ENCODE measurements around the gene UGT1A4.

Gene UGT1A4

DNA sequence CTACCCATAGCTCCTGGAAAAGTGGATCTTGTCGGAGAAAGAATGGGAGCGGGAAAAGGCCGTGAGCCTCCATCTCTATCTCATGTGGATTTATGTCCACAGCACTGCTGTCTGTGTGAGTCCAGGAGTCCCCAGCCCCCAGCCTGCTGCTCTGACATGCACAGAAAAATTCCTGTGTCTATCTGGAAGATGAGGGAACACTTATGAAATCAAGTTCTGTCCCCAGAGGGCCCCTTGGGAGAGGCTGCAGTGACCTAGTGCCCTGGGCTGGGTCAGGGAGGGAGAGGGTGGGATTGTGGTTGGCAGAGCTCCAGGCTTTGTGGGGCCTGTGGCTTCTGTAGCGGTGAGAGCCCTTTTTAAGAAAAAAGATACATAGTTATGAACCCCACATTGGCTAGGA lies 98.2 kb downstream of the UGT1A4 start:
- Mint-ChIP-seq H3K4me3 (no peak overlapping the region), H3K9me3 (no peaks in the 10 kb centered on the region), H3K36me3 (ENCODE audit: low read depth) (no peaks in the 10 kb centered on the region), H3K4me1 (ENCODE audit: low read depth) (no peaks in the 10 kb centered on the region), H3K27me3 (peaks cover 4% of the 10 kb centered on the region), H3K27ac (no peak overlapping the region)

DNA sequence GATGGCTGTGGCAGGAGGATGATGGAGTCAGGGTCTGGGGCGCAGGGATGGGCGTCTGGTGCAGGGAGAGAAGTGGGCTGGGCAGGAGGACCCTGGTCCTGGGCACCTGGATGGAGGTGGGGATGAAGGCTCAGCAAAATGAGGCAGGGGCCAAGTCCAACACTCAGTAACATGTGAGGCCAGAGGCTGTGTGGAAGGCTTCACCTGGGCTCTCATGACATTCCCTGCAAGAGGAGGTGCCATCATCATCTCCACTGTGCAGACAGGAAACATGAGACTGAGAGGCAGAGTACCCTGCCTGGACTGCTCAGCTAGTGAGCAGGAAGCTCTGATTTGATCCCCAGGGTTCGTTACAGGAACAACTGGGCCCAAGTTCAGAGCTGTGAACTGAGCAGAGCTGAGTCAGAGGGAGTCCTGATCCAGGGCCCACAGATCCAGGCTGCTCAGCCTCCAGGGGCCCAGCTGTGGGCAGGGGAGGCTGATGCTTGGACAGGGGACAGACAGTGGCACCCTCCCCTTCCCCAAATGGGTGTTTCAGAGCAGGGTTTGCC lies 98.9 kb downstream of the UGT1A4 start:
- H3K4me3 Mint-ChIP-seq = no peak overlapping the region
- peaks cover 4% of the 10 kb centered on the region for H3K27me3 Mint-ChIP-seq
- H3K36me3 Mint-ChIP-seq (ENCODE audit: low read depth) = no peaks in the 10 kb centered on the region
- H3K27ac Mint-ChIP-seq = no peak overlapping the region
- no peaks in the 10 kb centered on the region for H3K4me1 Mint-ChIP-seq (ENCODE audit: low read depth)
- no peaks in the 10 kb centered on the region for H3K9me3 Mint-ChIP-seq

DNA sequence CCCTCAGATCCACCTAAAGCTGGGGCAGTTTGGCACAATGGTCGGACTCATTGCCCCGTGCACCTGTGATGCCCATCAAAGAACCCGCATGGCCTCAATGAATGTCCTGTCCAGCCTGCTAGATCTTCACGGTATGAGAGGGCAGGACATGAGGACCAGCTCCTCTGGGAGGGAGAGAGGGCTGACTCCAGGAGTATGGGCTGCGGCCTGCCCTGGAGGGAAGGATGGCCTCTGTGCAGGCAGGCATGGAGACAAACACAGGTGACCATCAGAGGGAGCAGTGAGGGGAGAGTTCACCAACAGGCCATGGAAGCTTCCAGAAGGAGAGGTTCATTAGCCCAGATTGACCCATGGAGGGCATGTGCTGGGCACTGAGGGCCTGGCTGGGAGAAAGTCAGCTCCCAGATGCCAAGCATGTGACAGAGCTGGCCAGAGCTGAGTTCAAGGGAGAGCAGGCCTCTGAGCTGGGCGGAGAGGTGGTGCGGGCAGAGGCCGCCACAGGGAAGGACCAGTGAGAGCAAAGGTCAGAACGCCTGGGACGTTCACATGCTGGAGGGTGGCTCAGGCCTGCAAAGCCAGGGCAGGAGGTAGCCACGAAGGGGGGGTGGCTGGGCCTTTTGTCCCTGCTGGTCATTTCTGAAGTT lies 99.6 kb downstream of the UGT1A4 start:
- Mint-ChIP-seq H3K4me3 (no peak overlapping the region), H3K9me3 (no peaks in the 10 kb centered on the region), H3K27me3 (peaks cover 4% of the 10 kb centered on the region), H3K4me1 (ENCODE audit: low read depth) (no peaks in the 10 kb centered on the region), H3K27ac (no peak overlapping the region), H3K36me3 (ENCODE audit: low read depth) (no peaks in the 10 kb centered on the region)

DNA sequence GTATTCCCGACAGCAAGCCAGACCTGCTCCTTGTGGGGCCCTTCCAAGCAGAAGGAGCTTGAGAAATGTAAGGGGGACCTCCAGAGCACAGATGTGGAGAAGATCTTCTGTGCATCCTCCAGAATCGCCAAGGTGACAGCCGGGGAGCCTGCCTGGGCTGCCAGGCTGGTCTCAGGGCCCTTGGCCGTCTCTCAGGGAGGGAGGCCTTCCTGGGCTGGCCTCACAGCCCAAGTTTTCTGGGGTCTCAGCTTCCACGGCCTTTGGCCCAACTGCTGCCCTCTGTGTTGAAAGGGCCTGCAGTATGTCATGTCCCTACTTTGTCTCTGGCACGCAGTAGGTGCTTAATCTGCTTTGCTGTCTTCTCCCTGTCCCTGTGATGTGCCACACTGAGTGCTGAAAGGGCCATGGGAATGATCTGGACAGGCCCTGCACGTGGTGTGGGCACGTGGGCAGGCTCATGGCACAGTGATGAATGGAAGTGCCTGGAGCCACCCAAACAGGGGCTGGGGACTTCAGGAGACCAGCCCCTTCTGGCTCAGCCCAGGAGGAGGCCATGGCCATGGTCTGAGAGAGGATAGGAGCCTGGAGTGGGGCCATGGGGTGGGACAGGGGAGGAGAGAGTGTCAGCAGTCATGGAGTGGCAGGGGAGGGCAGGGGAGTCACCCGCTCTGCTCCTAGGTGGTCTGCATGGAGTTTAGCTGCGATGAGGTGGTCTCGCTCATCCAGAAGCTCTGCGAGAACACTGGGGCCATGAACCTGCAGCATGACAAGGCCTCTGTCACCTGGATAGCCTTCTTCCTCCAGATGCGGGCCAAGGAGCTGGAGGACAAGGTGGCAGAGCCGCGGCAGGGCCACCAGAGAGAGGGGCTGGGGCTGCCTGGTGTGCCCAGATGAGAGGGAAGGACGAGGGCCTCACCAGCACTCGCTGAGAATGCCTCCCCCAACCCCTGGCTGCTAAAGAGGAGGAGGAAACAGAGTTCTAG lies 100.4 kb downstream of the UGT1A4 start:
- Mint-ChIP-seq H3K36me3 (ENCODE audit: low read depth) (no peaks in the 10 kb centered on the region), H3K27me3 (peaks cover 4% of the 10 kb centered on the region), H3K9me3 (no peaks in the 10 kb centered on the region), H3K4me3 (no peak overlapping the region), H3K4me1 (ENCODE audit: low read depth) (no peaks in the 10 kb centered on the region), H3K27ac (no peak overlapping the region)

DNA sequence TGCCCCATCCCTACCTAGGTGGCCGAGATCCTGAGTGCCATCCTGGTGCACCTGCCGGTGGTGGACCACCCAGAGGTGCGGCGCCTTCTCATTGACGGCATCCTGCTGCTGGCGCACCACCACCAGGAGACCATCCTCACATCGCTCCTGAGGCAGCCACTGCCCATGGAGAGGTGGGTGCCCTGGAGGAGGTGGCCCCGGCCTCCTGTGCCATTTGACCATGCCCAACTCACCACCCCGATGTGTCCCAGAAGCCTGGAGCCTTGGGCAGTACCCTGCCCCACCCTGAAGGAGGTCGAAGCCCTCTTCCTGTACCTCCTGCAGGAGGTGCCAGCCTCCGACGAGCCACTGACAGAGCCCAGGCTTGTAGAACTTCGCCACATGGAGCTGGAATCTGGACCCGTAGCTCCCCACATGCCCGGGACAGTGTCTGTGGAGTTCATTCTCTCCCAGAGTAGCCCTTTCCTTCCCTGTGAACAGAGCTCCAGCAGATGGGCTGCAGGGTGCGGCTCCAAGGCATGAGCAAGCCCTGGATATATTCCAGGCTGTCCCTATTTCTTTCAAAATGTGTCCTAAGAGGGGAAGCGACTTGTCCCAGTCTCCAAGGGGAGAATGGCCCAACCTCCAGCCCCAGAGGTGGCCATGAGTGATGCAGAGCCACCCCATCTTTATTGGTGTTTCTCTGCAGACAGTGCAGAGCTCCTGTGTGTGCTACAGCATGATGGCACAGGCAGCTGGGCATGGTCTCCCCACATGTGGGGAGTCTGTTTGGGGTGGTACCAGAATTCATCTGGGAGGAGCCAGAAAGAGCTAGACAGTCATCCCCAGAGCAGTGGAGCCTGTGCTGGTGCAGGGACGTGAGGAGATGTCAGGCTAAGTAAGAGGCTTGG lies 101.6 kb downstream of the UGT1A4 start:
- no peaks in the 10 kb centered on the region for H3K4me1 Mint-ChIP-seq (ENCODE audit: low read depth)

DNA sequence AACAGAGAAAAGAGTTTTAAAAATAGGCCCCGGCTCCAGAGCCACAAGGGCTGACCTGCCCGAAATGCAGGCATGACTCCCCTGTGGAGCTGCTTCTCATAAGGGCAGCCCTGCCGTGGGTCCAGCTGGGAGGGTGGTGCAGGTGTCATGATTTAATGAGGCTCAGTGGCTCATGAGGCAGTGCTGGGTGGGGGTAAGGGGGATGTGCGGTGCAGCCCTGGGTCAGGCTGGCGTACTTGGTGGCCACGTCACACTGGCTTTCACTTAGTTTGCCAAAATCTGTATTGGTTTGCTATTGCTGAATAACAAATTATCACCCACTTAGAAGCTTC lies 102.2 kb downstream of the UGT1A4 start:
- Mint-ChIP-seq H3K4me1 (ENCODE audit: low read depth) (no peaks in the 10 kb centered on the region), H3K9me3 (no peaks in the 10 kb centered on the region), H3K36me3 (ENCODE audit: low read depth) (no peaks in the 10 kb centered on the region), H3K27ac (no peak overlapping the region), H3K4me3 (no peak overlapping the region), H3K27me3 (peaks cover 4% of the 10 kb centered on the region)

More for the DNA sequence above, 101.6 kb downstream of the UGT1A4 start:
- H3K36me3 Mint-ChIP-seq (ENCODE audit: low read depth) = no peaks in the 10 kb centered on the region
- no peak overlapping the region for H3K4me3 Mint-ChIP-seq
- peaks cover 4% of the 10 kb centered on the region for H3K27me3 Mint-ChIP-seq
- no peak overlapping the region for H3K27ac Mint-ChIP-seq
- no peaks in the 10 kb centered on the region for H3K9me3 Mint-ChIP-seq

DNA sequence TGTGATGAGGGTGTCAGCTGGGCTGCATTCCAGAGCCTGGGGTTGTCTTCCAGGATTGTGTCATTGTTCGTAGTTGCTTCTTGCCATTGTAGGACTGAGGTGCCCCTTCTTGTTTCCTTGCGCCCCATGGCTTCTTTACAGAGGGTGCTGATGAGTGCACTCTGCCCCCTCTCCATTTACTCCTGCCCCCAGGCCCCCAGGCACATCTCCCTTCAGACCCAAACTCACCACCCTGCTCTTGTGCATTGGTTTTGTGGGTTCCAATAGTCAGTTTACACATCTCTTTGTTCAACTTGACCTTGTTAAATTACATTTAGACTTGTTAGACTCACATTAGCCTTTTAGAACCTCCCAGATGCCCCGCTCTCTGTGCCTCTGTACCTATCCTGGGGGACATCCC lies 102.7 kb downstream of the UGT1A4 start:
- Mint-ChIP-seq H3K9me3 (no peaks in the 10 kb centered on the region), H3K36me3 (ENCODE audit: low read depth) (no peaks in the 10 kb centered on the region), H3K4me3 (no peak overlapping the region), H3K4me1 (ENCODE audit: low read depth) (no peaks in the 10 kb centered on the region), H3K27ac (no peak overlapping the region), H3K27me3 (peaks cover under 1% of the 10 kb centered on the region)

DNA sequence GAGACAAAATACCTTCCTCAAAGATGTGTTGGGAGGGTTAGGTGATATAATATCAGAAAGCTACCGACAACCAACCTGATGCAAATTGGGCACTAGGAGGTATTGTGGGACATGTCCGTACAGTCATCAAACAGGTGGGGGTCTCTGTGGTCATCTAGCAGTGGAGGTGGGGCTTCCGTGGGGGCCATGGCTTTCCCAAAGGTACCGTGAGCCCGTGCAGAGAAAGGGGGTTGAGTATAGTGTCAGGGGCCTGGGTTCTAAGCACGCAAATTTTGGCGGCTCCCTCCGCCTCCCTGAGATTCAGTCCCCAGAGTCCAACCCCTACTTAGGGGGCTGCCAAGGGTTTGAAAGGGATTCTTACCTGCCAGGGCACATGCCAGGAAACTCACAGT lies 103.2 kb downstream of the UGT1A4 start:
- no peak overlapping the region for H3K27ac Mint-ChIP-seq
- no peaks in the 10 kb centered on the region for H3K27me3 Mint-ChIP-seq
- no peaks in the 10 kb centered on the region for H3K4me1 Mint-ChIP-seq (ENCODE audit: low read depth)
- H3K9me3 Mint-ChIP-seq = no peaks in the 10 kb centered on the region
- no peaks in the 10 kb centered on the region for H3K36me3 Mint-ChIP-seq (ENCODE audit: low read depth)
- H3K4me3 Mint-ChIP-seq = no peak overlapping the region

DNA sequence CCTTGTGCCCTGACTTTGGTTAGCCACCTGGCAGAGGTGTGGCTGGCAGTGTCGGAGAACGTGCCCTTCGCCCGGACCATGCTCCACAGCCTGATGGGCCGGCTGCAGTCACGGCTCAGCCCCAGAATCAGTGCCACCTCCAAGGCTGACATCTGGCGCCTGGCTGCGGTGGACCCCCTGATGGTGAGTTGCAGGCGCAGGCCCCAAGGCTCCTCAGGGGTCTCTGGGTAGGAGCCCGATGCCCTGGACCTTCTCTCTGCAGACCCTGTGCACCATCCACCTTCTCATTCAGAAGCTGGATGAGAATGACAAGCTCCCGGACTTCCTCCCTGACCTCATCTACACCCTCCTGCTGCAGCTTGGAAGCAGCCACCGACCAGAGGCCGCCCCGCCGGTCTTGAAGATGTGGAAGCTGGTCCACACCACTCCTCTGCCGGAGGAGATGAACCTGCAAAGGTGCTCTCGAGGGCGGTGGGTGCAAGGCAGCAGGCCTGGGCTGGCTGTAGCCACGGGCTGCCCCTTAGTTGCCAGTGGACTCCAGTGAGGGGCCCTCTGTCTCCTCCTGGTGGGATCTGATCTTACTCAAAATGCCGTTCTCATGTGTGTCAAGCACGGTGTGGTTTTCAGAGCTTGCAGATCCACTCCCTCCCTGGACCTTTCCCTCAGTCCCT lies 103.7 kb downstream of the UGT1A4 start:
- Mint-ChIP-seq H3K9me3 (no peaks in the 10 kb centered on the region), H3K36me3 (ENCODE audit: low read depth) (no peaks in the 10 kb centered on the region), H3K4me3 (no peak overlapping the region), H3K27ac (no peak overlapping the region), H3K4me1 (ENCODE audit: low read depth) (no peaks in the 10 kb centered on the region), H3K27me3 (no peaks in the 10 kb centered on the region)
